Sigmoid colon (tissue), 4 donors: Measurements from ENCODE around the gene TMUB2.

Experiments used
- POLR2AphosphoS5 ChIP-seq, 4 donors: sonication (generic); formaldehyde crosslinking; IDR thresholded peaks; one replicate each; pipeline ENCODE4 v1.6.1; 2017; ENCODE audit warnings: antibody characterized with exemption in 4 of 4
- TF ChIP-seq, protein P1 (sequence below), 4 experiments: fragments of 450-650 bp in 3 of 4; fragments of 200-600 bp in 1 of 4; IDR thresholded peaks; one replicate each; pipeline ENCODE4 v1.5.1; 2016 to 2019; ENCODE audit warnings: antibody characterized with exemption in 4 of 4, mild to moderate bottlenecking in 3 of 4, moderate library complexity in 2 of 4

DNA sequence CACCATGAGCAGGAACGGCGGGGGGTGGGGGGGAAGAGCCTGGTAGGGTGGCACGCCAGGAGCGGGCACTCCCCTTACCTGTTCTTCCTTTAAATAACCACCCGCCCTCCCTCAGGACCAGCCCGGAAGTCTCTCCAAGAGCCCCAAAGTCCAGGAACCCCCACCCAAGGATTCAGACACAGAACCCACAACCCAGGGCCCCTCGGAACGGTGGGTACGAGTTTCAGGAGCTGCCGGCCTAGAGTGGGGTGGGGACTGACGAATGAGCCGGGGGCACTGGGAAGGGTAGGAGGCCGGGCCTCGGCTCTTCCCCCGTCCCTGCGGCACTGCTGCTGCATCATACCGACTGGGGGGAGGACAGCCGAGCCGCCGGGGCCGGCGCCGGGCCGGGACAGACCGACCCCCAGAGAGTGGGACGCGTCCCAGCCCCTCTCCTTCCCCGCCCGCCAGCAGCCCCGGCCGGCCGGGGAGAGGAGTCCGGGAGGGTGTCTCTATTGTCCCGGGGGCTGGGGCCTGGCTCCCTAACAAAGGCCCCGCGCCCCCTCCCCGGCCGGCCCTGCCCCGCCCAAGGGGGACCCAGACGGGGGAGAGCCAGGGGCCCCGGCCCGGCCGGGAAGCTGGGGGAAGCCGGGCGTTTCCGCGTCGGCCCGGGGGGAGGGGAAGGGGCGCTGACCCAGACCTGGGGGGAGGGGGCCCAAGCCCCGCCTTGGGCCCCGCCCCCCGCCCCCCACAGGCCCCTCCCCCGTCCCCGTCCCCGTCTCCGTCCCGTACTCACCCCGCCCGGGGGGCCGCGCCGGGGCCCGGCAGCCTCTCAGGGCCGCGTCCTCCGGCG lies 12.2 kb downstream of the TMUB2 start:
- TF ChIP-seq, protein P1, sequence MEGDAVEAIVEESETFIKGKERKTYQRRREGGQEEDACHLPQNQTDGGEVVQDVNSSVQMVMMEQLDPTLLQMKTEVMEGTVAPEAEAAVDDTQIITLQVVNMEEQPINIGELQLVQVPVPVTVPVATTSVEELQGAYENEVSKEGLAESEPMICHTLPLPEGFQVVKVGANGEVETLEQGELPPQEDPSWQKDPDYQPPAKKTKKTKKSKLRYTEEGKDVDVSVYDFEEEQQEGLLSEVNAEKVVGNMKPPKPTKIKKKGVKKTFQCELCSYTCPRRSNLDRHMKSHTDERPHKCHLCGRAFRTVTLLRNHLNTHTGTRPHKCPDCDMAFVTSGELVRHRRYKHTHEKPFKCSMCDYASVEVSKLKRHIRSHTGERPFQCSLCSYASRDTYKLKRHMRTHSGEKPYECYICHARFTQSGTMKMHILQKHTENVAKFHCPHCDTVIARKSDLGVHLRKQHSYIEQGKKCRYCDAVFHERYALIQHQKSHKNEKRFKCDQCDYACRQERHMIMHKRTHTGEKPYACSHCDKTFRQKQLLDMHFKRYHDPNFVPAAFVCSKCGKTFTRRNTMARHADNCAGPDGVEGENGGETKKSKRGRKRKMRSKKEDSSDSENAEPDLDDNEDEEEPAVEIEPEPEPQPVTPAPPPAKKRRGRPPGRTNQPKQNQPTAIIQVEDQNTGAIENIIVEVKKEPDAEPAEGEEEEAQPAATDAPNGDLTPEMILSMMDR (IDR thresholded peaks at IDR 0.05) = no peak
- TF ChIP-seq POLR2AphosphoS5 (IDR thresholded peaks at IDR 0.05) = peak in 2 of 4 donors; percentile 22 to 25
